ENCODE measurements around the gene MSANTD2.

Gene MSANTD2

DNA sequence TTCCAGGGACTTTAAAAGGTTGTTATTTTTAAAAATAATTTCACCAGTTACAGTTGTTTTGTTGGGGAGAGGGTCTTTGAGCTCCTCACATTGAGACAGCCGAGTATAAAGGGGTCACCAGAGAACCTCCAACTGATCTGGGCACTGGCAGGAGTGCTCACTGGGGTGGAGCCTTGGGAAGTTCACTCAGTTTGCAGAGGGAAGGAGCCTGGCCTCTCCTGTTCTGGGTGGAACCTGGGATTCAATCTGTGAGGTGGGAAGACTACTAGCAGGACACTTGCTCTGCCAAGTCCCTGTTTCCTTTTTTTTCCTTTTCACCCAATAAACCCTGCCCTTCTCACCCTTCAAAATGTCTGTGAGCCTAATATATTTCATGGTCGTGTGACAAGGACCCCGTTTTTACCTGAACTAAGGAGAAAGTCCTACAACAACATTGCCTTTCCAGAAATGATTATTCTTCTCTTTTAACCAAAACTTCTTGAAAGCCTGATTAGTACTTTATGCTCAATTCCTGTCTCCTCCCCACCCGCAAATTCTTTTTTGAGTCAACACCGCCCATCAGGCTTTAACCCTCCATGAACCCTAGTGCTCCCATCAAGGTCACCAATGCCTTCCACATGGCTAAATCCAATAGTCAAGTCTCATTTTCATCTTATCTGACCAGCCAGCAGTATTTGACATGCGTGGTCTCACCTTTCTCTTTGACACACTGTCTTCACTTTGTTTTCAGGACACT is 22.0 kb upstream of the MSANTD2 start:
- DNase-seq (ENCODE audit: low read depth, low spot score): no peak

DNA sequence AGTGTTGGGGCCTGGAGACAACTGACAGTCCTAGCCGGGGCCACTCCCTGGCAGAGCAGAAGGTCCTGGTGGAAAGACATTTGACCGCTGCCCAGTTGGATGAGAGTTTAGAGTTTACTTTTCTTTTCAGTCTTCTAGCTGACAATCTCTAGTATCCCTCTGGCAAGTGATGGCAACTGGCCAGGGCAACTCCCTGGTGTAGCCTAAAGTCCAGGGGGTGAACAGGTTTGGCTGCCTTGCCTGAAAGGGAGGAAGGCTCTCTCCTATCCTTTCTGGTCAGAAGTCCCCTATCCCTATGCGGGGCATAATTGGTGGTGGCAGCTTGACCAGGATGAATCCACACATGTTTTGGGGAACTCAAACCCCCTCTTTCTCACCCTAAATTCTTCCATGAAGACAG is 16.8 kb upstream of the MSANTD2 start:
- no peak for DNase-seq (ENCODE audit: low read depth, low spot score)

DNA sequence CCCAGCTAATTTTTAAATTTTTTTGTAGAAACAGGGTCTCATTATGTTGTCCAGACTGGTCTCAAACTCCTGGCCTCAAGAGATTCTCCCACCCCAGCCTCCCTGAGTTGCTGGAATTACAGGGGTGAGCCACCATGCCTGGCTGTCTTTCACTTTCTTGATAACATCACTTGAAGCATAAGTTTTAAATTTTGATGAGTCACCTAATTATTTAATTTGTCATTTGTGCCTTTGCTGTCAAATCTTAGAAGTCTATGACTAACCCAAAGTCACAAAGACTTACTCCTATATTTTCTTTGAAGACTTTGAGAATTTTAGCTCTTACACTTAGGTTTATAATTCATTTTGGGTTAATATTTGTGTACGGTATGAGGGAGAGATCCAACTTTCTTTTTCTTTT is 14.5 kb upstream of the MSANTD2 start:
- no peak for DNase-seq (ENCODE audit: low read depth, low spot score)

DNA sequence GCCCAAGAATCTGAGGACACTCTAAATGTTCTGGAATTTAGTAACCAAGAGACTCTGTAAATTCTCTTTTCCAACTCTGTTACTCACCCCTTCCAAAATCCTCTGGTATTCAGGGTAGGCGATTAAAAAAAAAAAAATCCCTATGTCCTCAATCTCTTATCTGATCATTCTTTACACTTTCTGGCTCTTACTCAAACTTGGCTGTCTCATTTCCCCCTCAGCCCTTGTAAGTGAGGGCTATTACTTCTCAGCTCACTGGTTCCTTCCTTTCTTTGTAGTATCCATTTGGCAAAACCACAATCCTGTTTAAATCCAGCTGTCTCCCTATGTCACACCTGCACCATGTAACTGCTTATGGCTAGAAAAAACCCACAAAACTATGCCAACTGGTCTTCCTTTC is 12.7 kb upstream of the MSANTD2 start:
- no peak for DNase-seq (ENCODE audit: low read depth, low spot score)

DNA sequence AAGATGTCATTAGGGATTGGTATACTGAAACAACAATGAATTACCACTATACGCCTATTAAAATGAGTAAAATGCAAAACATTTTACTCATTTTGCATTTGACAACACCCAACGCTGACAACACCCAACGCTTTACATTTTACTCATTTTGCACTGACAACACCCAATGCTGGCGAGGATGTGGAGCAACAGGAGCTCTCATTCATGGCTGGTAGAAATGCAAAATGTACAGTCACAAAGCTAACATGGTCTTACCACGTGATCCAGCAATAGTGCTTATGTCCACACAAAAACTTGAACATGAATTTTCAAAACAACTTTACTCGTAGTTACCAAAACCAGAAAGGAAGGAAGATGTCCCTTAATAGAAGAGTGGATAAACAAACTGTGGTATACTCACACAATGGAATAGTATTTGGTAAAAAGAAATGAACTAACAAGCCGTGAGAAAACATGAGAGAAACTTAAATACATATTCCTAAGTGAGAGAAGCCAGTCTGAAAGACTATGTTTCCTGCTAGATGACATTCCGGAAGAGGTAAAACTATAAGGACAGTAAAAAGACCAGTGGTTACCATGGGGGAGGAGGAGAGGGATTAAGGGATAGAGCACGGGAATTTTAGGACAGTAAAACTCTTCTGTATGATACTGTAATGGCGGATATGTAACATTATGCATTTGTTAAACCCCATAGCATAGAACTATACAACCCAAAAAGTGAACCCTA is 11.4 kb upstream of the MSANTD2 start:
- DNase-seq (ENCODE audit: low read depth, low spot score): no peak

DNA sequence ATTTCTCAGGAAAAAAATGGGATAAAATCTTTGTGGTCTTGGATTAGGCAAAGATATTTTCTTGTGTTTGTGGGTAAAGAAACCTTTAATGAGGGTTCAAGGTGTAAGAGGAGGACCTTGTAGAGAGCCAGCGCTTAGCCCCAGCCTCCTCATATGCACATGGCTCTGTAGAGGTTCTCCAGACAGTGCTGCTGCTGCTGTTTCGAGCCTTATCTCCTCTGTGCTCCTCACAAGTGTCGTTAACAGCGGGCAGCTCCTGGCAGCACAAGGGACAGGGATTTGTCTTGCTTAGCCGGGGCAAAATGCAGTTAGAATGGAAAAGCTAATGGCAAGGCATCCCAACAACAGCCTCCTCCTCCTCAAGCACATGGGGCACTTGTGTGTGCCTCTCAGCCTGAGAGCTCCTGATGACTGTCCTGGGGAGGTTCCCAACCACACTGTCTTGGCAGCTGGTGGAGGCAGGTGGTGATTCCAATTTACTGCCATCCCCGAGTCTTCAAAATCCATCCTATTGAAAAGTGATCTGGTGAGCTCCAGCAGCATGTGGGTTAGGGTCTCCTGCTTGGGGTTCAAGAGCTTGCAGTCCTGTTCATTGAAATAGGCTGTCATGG is 7.6 kb upstream of the MSANTD2 start:
- DNase-seq (ENCODE audit: low read depth, low spot score): no peak

DNA sequence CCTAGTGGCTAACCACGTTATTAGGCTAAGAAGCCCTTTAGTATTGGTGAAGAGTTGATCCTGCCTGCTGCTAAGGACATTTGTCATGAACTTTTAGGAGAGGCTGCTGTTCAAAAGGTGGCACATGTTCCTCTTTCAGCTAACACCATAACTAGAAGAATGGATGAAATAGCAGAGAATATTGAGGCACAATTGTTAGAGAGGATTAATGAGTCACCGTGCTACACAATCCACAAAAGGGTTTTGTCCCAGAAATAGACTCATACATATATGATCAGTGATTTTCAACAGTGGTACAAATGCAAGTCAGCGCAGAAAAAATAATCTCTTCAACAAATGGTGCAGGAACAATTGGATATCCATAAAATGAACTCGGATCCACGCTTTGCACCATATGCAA is 7.0 kb upstream of the MSANTD2 start:
- no peak for DNase-seq (ENCODE audit: low read depth, low spot score)

DNA sequence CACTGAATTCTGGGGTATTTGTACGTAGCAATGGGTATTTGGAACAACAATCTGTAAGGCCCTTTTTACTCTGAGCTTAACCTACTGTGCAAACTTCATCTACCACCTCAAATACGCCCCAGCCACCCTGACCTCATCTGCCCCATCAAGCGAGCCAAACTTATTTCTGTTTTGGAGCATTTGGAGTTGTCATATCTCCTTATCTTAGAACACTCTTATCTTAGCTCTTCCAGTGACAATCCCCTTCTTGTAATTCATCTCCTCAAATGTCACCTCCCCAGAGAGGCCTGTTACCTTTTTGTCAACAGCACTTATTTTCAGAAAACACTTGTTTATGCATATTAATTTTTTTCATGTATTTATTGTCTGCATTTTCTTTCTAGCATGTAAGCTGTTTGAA is 4.7 kb upstream of the MSANTD2 start:
- DNase-seq (ENCODE audit: low read depth, low spot score): no peak

DNA sequence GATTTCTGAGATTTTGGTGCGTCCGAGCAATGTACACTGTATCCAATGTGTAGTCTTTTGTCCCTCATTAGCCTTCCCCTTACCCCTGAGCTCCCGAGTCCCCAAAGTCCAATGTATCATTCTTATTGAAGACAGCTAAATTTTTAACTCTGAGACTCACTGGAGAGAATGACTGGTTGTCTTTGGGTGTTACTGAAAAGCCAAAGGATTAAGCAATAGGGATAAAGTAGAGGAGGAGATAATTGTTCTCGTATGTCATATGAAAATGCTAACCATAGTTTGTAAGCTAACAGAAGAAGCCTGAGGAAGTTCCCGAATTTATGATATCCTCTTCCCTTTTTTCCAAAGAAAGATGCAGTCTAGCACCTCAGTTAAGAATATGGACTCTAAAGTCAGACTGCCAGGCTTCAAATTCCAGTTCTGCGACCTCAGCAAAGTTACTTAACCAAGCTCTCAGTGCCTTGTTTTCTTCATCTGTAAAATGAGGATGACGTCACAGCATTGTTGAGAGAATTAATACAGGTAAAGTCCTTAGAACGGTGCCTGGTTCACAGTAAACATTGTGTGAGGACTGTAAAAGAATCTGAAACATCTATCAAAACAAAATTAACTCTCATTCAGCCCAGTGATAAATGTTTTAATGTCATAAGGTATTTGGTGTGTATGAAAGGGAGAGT is 1.6 kb upstream of the MSANTD2 start:
- DNase-seq (ENCODE audit: low read depth, low spot score): no peak

DNA sequence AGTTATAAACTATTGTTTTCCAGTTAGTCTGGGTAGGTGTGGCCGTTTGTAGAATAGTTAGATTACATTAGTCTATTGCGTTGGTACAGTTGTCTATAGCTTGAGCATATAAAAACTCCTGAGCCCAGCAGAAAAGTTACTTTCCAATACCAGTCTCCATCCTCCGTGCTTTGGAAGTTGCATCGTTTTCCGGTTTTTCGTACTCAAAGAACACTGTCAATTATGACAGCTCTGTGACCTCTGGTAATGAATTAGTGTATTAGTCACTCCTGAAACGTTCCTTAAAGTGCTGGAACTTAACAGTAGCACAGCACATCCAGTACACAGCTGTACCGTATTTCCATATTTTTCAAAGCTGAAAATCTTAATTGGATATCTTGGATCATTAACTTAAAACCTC is 808 bp upstream of the MSANTD2 start:
- peak; percentile 33 for DNase-seq (ENCODE audit: low read depth, low spot score)

DNA sequence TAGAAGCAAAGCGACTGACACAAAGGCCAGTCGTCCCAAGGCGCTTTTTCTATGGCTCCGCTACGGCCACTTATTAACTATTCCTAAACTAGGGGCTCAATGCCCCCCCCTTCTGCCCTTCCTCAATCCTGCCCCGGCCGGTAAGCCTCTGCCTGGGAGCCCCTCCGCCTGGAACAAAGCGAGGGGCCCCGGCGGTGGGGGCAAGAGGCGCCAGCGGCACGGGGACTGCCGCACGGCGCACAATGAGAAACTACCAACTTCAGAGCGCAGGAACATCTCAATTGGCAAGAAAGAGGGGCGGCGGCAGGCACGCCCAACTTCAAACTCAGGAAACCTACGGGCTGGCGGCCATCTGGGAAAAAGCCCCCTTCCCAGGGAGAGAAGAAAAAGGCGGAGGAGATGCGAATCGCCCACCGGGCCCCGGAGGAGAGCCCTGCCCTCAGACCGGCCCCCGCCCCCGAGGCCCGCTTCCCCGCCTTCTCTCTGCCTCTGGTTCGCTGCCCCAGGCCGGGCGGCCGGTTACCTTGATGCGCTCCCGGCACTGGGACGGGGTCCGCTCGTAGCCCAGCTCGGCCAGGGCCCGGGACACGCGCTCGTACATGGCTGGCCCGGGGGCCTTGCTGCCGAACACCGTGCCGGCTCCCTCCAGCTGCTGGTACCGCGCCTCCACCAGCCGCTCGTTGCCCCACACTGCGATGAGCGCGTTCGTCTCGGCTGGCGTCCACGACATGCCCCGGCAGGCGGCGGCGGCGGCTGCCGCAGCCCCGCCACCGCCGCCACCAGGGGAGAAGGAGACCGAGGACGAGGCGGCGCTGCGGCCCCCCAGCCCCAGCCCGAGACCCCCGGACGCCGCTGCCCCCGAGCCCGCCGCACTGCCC is 619 bp downstream of the MSANTD2 start:
- DNase-seq (ENCODE audit: low read depth, low spot score): peak; percentile 60

DNA sequence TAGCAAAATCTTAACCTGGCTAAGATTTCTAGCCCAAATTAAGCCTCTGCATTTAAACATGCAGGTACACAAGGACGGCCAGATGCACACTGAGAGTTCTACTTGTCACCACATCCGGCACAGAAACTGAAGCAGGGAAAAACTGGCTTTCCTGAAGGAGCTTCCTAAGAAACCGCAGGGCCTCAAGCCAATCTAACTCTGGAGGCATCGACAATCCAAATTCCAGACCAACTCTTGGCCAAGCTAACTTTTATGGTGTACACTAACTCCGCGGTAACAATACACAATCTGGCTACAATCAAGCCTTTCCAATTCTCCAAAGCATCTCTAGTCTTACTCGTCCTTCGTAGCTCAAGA is 1.2 kb downstream of the MSANTD2 start:
- DNase-seq (ENCODE audit: low read depth, low spot score): peak; percentile 77

DNA sequence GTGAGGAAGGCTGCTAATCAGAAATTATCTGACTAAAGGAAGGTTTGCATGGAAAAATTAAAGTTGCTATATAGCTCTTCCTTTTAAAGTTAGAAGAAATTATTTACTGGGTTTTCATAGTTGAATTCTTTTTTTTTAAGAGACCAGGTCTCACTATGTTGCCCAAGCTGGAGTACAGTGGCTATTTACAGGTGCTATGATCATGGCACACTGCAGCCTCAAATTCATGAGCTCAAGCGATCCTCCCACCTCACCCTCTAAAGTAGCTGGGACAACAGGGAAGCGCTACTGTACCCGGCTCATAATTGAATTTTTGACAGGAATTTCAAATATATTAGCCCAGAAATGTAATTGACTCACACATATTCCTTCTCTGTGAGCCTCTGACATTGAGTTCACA is 3.9 kb downstream of the MSANTD2 start:
- no peak for DNase-seq (ENCODE audit: low read depth, low spot score)

DNA sequence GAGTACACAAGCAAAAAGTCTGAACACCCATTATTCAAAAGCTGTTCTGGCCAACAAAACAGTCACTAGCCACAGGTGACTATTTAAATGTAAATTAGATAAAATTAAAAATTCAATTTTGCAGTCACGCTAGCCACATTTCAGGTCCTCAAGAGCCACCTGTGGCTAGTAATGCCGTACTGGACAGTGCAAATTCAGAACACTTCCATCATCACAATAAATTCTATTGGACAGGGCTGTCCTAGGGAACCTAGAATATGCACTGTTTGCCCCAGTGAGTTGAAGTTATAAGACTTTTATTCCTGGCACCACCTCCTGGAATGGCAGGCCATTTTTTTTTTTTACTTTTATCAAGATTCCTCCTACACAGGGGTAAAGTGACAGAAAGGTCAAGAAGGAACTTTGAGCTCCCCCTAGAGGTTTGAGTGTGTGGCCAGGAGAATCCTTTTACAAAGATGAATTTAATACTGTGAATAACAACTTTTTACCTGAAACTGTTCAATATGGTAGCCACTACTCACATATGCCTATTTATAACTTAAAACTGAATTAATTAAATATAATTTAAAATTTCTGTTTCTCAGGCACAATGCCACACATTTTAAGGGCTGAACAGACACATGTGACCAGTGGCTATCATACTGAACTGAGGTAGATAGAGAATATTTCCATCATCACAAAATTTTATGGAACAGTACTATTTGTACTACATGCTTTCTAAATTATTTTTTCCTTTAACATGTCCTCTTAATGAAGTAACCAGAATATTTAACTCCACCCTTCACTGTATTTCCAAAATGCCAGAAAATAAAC is 6.5 kb downstream of the MSANTD2 start:
- DNase-seq (ENCODE audit: low read depth, low spot score): peak; percentile 66

DNA sequence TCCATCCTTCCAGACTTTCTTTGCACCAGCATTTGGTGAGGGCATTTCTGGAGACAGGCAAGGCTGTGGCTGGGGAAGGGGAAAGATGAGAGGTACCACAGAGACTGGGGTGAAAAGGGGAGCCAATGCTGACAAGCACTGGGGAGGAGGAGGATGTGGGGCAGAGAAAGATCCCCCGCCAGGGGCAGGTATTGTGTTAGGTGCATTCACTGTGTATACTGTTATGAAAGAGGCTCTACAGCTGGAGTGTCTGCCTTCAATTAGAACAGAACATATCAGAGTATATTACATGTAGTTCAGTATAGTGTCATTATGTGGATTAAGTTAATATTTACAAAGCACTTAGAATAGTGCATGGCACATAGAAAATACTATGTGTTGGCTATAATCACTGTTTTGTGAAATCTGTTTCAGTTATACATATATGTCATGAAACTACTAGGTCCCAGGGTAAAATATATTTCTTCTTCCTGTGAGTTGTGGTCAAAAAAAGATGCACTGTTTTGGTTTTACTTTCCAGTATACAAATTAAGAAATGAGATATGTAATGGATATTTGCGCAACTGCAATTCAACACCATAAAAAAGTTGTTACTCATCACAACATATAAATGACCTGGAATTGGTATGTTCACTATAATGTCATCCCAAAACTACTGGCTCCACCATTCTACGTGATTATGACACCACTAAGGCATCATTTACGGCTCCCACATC is 8.4 kb downstream of the MSANTD2 start:
- no peak for DNase-seq (ENCODE audit: low read depth, low spot score)

DNA sequence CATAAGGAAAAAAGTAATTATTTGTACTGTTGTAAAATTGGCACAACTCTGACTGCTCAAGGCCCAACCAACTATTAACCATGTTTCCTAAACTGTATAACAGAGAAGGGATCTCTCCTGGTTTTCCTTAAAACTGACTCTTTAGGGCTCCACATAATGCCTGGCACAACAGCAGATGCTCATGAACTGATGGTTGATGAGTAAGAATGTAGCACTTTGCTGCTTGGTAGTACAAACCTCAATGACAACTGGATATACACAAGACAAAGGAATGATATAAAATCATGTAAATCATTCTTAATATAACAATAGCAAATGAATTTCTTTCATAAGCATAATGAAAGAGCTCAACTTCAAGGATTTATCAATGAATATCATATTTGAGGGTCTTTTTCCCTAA is 11.7 kb downstream of the MSANTD2 start:
- no peak for DNase-seq (ENCODE audit: low read depth, low spot score)

DNA sequence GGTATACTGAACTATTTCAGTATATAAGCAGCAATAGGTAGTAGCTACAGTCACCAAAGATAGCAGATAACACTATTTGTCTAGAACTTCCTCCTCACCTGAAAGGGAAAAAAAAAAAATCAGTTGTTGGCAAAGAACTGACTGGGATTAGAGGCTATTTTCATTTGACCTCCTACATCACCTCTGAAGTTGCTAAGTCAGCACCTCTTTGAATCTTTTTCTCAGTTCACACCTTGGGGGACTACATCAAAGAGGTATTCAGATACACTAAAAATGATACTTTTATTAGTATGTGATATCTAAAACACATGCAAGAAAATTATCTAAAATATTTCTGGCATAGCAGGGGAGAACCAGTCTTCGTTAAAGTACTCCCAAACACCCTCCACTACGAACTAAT is 16.2 kb downstream of the MSANTD2 start:
- DNase-seq (ENCODE audit: low read depth, low spot score): no peak

DNA sequence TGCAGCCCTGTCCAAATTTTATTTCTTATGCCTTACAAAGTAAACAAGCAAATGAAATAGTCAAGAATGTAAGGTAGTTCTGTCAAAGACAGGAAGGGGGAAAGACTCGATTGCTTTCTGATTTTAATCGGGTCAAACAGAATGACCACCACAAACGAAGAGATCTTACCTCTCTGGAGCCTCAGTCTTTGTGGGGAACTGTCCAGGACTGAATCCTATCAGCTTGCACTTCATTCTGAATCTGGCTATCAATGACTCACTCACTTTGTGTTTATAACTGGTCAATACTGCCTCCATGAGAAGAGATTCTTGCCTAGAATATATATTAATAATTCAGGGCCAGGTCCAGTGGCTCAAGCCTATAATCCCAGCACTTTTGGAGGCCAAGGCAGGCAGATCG is 17.2 kb downstream of the MSANTD2 start:
- no peak for DNase-seq (ENCODE audit: low read depth, low spot score)

DNA sequence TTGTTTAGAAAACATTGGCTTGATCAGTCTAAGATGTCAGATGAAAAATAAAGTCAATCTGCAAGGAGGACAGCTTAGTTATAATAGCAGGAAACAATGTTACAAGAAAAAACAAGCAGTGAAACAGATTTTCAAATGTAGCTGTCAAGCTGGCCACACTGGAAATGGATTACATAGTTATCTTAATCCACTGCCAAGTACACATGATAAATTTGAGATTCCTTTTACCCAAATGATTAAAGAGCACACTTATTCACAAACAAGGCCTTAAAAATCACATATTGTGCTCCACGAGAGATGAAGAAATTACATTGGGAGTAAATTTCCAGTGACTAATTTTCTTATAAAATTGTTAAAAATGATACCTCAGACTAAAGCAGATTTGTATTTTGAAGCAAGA is 20.6 kb downstream of the MSANTD2 start:
- DNase-seq (ENCODE audit: low read depth, low spot score): no peak

DNA sequence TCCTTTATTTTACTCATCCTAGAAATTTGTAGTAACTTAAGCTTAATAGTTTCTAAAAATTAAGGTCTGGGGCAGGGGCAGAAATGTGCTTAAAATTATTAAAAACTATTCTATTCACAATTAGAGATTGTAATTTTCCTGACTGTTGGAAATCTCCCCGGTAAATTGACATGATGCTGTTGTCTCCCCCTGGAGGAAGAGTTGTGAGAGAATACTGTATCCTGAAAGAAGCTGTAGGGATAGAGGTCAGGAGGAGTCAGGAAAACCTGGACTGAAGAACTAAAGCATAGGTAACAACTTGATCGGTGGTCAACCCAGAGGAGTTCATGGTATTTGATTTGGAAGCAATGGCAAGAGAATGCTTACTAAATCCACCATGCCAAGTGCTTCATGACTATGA is 21.9 kb downstream of the MSANTD2 start:
- no peak for DNase-seq (ENCODE audit: low read depth, low spot score)
